ENCODE measurements around the gene PDE1A. TPM values are rescaled to one million over a fixed set of nuclear protein-coding genes. Genes with fewer than 3 reads are reported as not detected.

Gene PDE1A
- total RNA-seq, 1 donor from 2014 or later: 27.8 TPM

- no peak for TF ChIP-seq CTCF (conservative IDR thresholded peaks at IDR 0.05)
- H3K4me1 Mint-ChIP-seq: no peaks in the 10 kb centered on the region
- no peaks in the 10 kb centered on the region for H3K27me3 Mint-ChIP-seq (ENCODE audit: low read depth)
- H3K36me3 Mint-ChIP-seq (ENCODE audit: low read depth): no peaks in the 10 kb centered on the region
- H3K4me3 Mint-ChIP-seq: no peak overlapping the region
- no peaks in the 10 kb centered on the region for H3K9me3 Mint-ChIP-seq
- DNase-seq (ENCODE audit: low read depth, low spot score): no peak
- no peak overlapping the region for H3K27ac Mint-ChIP-seq (ENCODE audit: unreplicated experiment)
These were observed 18.0 kb upstream of the PDE1A start for GRCh38 chr2:182444806-182445205.

DNA sequence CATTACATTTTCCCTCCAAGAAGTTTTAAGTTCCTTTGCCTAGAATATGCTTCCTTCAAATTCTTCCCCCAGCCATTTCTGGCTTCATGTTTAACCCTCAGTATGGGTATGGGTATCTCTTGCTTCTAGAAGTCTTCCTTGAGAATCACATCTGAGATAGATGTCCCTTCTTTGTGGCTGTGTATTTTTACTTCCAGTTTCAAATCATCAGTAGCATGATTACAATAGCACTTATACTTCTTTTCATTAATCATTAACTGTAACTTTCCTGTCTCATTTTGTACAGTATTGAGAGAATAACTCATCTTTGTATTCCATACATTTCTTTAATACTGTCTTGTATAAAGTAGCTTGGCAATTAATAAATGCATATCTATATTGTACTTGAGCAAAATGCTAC, 17.3 kb upstream of the PDE1A start:
- Mint-ChIP-seq H3K9me3 (peaks cover 1% of the 10 kb centered on the region), H3K27ac (ENCODE audit: unreplicated experiment) (no peak overlapping the region), H3K4me3 (no peak overlapping the region), H3K27me3 (ENCODE audit: low read depth) (no peaks in the 10 kb centered on the region), H3K4me1 (no peaks in the 10 kb centered on the region), H3K36me3 (ENCODE audit: low read depth) (peaks cover 2% of the 10 kb centered on the region)
- TF ChIP-seq CTCF (conservative IDR thresholded peaks at IDR 0.05): no peak
- no peak for DNase-seq (ENCODE audit: low read depth, low spot score)

GRCh38 chr2:182436252-182436651, 9.4 kb upstream of the PDE1A start:
- no peak for DNase-seq (ENCODE audit: low read depth, low spot score)
- no peak overlapping the region for H3K4me3 Mint-ChIP-seq
- peaks cover 12% of the 10 kb centered on the region for H3K9me3 Mint-ChIP-seq
- peaks cover 12% of the 10 kb centered on the region for H3K36me3 Mint-ChIP-seq (ENCODE audit: low read depth)
- TF ChIP-seq CTCF (conservative IDR thresholded peaks at IDR 0.05): no peak
- H3K27ac Mint-ChIP-seq (ENCODE audit: unreplicated experiment): no peak overlapping the region
- H3K27me3 Mint-ChIP-seq (ENCODE audit: low read depth): no peaks in the 10 kb centered on the region
- H3K4me1 Mint-ChIP-seq: no peaks in the 10 kb centered on the region

- H3K27ac Mint-ChIP-seq (ENCODE audit: unreplicated experiment): no peak overlapping the region
- H3K27me3 Mint-ChIP-seq (ENCODE audit: low read depth): no peaks in the 10 kb centered on the region
- no peak overlapping the region for H3K4me3 Mint-ChIP-seq
- no peak for TF ChIP-seq CTCF (conservative IDR thresholded peaks at IDR 0.05)
- peaks cover 14% of the 10 kb centered on the region for H3K9me3 Mint-ChIP-seq
- H3K36me3 Mint-ChIP-seq (ENCODE audit: low read depth): peaks cover 15% of the 10 kb centered on the region
- DNase-seq (ENCODE audit: low read depth, low spot score): no peak
- H3K4me1 Mint-ChIP-seq: no peaks in the 10 kb centered on the region
These were observed 8.9 kb upstream of the PDE1A start for GRCh38 chr2:182435754-182436153.

- H3K27ac Mint-ChIP-seq (ENCODE audit: unreplicated experiment): no peak overlapping the region
- H3K4me3 Mint-ChIP-seq: no peak overlapping the region
- peaks cover 12% of the 10 kb centered on the region for H3K36me3 Mint-ChIP-seq (ENCODE audit: low read depth)
- H3K4me1 Mint-ChIP-seq: no peaks in the 10 kb centered on the region
- TF ChIP-seq CTCF (conservative IDR thresholded peaks at IDR 0.05): no peak
- H3K9me3 Mint-ChIP-seq: peaks cover 10% of the 10 kb centered on the region
- no peaks in the 10 kb centered on the region for H3K27me3 Mint-ChIP-seq (ENCODE audit: low read depth)
- no peak for DNase-seq (ENCODE audit: low read depth, low spot score)
These were observed 5.2 kb upstream of the PDE1A start for GRCh38 chr2:182432051-182432450.

DNA sequence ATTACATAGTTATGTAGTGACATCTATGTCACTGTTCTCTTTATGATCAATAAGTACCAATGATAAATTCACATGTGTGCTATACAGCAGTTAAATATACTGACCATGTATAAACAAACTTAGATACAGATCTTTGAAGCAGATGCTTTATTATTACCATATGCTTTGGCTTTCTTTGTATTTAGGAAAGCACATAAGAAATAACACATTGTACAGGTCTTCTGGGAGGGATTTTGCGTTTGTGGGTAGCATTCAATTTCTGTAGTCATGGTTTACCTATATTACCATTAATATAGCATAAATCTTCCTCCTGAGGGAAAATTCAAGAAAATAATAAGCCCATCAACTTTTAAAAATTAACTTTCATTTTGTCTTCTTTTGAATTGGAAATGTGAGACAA, 1.6 kb upstream of the PDE1A start:
- TF ChIP-seq CTCF (conservative IDR thresholded peaks at IDR 0.05): no peak
- no peak for DNase-seq (ENCODE audit: low read depth, low spot score)
- peaks cover 3% of the 10 kb centered on the region for H3K4me1 Mint-ChIP-seq
- H3K4me3 Mint-ChIP-seq: no peak overlapping the region
- H3K9me3 Mint-ChIP-seq: peaks cover 10% of the 10 kb centered on the region
- H3K36me3 Mint-ChIP-seq (ENCODE audit: low read depth): peaks cover 12% of the 10 kb centered on the region
- no peaks in the 10 kb centered on the region for H3K27me3 Mint-ChIP-seq (ENCODE audit: low read depth)
- H3K27ac Mint-ChIP-seq (ENCODE audit: unreplicated experiment): no peak overlapping the region

Data from neural crest cell (in vitro differentiated cells).